Thyroid gland (tissue), 4 donors: ENCODE results near the gene FAM168A.

Experiments used
- CTCF ChIP-seq, 6 experiments: fragments of 200-600 bp in 3 of 6; fragments of 450-650 bp in 3 of 6; sonication (generic) in 3 of 6; IDR thresholded peaks; one replicate each; pipeline ENCODE4 v1.5.1; 2016 to 2019; ENCODE audit warnings: antibody characterized with exemption in 6 of 6, mild to moderate bottlenecking in 2 of 6, inconsistent platforms in 1 of 6, moderate library complexity in 1 of 6
- POLR2A ChIP-seq, 2 donors: fragments of 450-650 bp; IDR thresholded peaks; one replicate each; pipeline ENCODE4 v1.6.1; 2017; ENCODE audit warnings: antibody characterized with exemption in 2 of 2, mild to moderate bottlenecking in 2 of 2, moderate library complexity in 1 of 2

GRCh38 chr11:73401924-73402833 is 195.7 kb downstream of the FAM168A start:
- no peak for TF ChIP-seq CTCF (IDR thresholded peaks at IDR 0.05)
- no peak for TF ChIP-seq POLR2A (IDR thresholded peaks at IDR 0.05)
